Measurements from ENCODE around the gene PDE4B.
A peak's percentile ranks its signal among the peaks of the same experiment; 100 is the strongest.

Gene PDE4B

GRCh38 chr1:66373157-66373591, 580.5 kb downstream of the PDE4B start:
- Histone ChIP-seq H3K9ac (ENCODE audit: low read depth, low read length, poor library complexity, severe bottlenecking) (peak overlapping the region; percentile 55), H3K4me1 (ENCODE audit: insufficient read depth, low read length, poor library complexity, severe bottlenecking) (peaks cover 49% of the 10 kb centered on the region), H3K79me2 (ENCODE audit: insufficient read depth, low read length) (no peaks in the 10 kb centered on the region), H3K9me2 (replicated peaks; ENCODE audit: low read depth, low read length) (no peaks in the 10 kb centered on the region), H3K9me3 (ENCODE audit: insufficient read depth, low read depth, low read length) (no peaks in the 10 kb centered on the region), H3K36me3 (ENCODE audit: insufficient read depth, low read length) (peaks cover 18% of the 10 kb centered on the region; the same call in 1 of the 2 replicates), H2AFZ (ENCODE audit: low read length) (peak overlapping the region; percentile 60), H3K4me2 (ENCODE audit: low read depth, low read length, poor library complexity, severe bottlenecking) (peak overlapping the region; percentile 70), H4K20me1 (ENCODE audit: insufficient read depth, low read length, poor library complexity, severe bottlenecking) (no peaks in the 10 kb centered on the region), H3F3A (ENCODE audit: low read depth) (no peaks in the 10 kb centered on the region; the same call in 1 of the 2 replicates), H3K4me3 (ENCODE audit: low read length, poor library complexity, severe bottlenecking) (peak overlapping the region; percentile 54), H3K27me3 (ENCODE audit: insufficient read depth, low read length, poor library complexity, severe bottlenecking) (no peaks in the 10 kb centered on the region)
- TF ChIP-seq CTCF (conservative IDR thresholded peaks at IDR 0.05; ENCODE audit: low read length) (no peak), EZH2phosphoT487 (IDR thresholded peaks at IDR 0.05; ENCODE audit: borderline replicate concordance) (no peak)

- no peaks in the 10 kb centered on the region for H3K9me3 ChIP-seq (ENCODE audit: insufficient read depth, low read depth, low read length)
- H3K4me2 ChIP-seq (ENCODE audit: low read depth, low read length, poor library complexity, severe bottlenecking), result peak overlapping the region; percentile 70
- H3K9ac ChIP-seq (ENCODE audit: low read depth, low read length, poor library complexity, severe bottlenecking), result peak overlapping the region; percentile 55
- H2AFZ ChIP-seq (ENCODE audit: low read length), result peak overlapping the region; percentile 17; the same call in 1 of the 2 replicates
- peaks cover 9% of the 10 kb centered on the region; the same call in 1 of the 2 replicates for H3K36me3 ChIP-seq (ENCODE audit: insufficient read depth, low read length)
- no peaks in the 10 kb centered on the region for H4K20me1 ChIP-seq (ENCODE audit: insufficient read depth, low read length, poor library complexity, severe bottlenecking)
- no peaks in the 10 kb centered on the region for H3K27me3 ChIP-seq (ENCODE audit: insufficient read depth, low read length, poor library complexity, severe bottlenecking)
- H3K4me1 ChIP-seq (ENCODE audit: insufficient read depth, low read length, poor library complexity, severe bottlenecking), result peaks cover 49% of the 10 kb centered on the region
- TF ChIP-seq EZH2phosphoT487 (IDR thresholded peaks at IDR 0.05; ENCODE audit: borderline replicate concordance) (no peak), CTCF (conservative IDR thresholded peaks at IDR 0.05; ENCODE audit: low read length) (no peak)
- H3F3A ChIP-seq (ENCODE audit: low read depth), result no peaks in the 10 kb centered on the region; the same call in 1 of the 2 replicates
- H3K4me3 ChIP-seq (ENCODE audit: low read length, poor library complexity, severe bottlenecking), result peak overlapping the region; percentile 54
- no peaks in the 10 kb centered on the region for H3K79me2 ChIP-seq (ENCODE audit: insufficient read depth, low read length)
- no peaks in the 10 kb centered on the region for H3K9me2 ChIP-seq (replicated peaks; ENCODE audit: low read depth, low read length)
Measured at GRCh38 chr1:66374148-66374547, 581.5 kb downstream of the PDE4B start.

GRCh38 chr1:66374561-66375111, 581.9 kb downstream of the PDE4B start:
- H3K79me2 ChIP-seq (ENCODE audit: insufficient read depth, low read length), result no peaks in the 10 kb centered on the region
- no peaks in the 10 kb centered on the region for H3K27me3 ChIP-seq (ENCODE audit: insufficient read depth, low read length, poor library complexity, severe bottlenecking)
- peak overlapping the region; percentile 70 for H3K4me2 ChIP-seq (ENCODE audit: low read depth, low read length, poor library complexity, severe bottlenecking)
- H3K9me3 ChIP-seq (ENCODE audit: insufficient read depth, low read depth, low read length), result no peaks in the 10 kb centered on the region
- H4K20me1 ChIP-seq (ENCODE audit: insufficient read depth, low read length, poor library complexity, severe bottlenecking), result no peaks in the 10 kb centered on the region
- peaks cover 6% of the 10 kb centered on the region; the same call in 1 of the 2 replicates for H3K36me3 ChIP-seq (ENCODE audit: insufficient read depth, low read length)
- no peak for TF ChIP-seq CTCF (conservative IDR thresholded peaks at IDR 0.05; ENCODE audit: low read length)
- no peak for TF ChIP-seq EZH2phosphoT487 (IDR thresholded peaks at IDR 0.05; ENCODE audit: borderline replicate concordance)
- no peak overlapping the region for H3K4me3 ChIP-seq (ENCODE audit: low read length, poor library complexity, severe bottlenecking)
- H3K9me2 ChIP-seq (replicated peaks; ENCODE audit: low read depth, low read length), result no peaks in the 10 kb centered on the region
- no peak overlapping the region; the same call in 1 of the 2 replicates for H2AFZ ChIP-seq (ENCODE audit: low read length)
- no peaks in the 10 kb centered on the region; the same call in 1 of the 2 replicates for H3F3A ChIP-seq (ENCODE audit: low read depth)
- peak overlapping the region; percentile 55 for H3K9ac ChIP-seq (ENCODE audit: low read depth, low read length, poor library complexity, severe bottlenecking)
- H3K4me1 ChIP-seq (ENCODE audit: insufficient read depth, low read length, poor library complexity, severe bottlenecking), result peaks cover 49% of the 10 kb centered on the region

Data from Loucy (cell line).